HCT116 (cell line): ENCODE measurements around the gene IFNA21.
"Not testable (repeated sequence)": the region's sequence is repeated elsewhere in the genome, so short reads cannot be mapped to it uniquely, and the experiment has no call there.

Experiments
- CBX3 ChIP-seq: IDR thresholded peaks from 2 replicates; pipeline ENCODE4 v1.6.1; 2012; ENCODE audit warnings: low read depth
- EZH2 ChIP-seq: fragments of 200-600 bp; sonication (generic); IDR thresholded peaks from 2 replicates; pipeline ENCODE4 v1.6.1; 2017; ENCODE audit warnings: antibody characterized with exemption, mixed run types
- FOSL1 ChIP-seq: IDR thresholded peaks from 2 replicates; pipeline ENCODE4 v1.6.1; 2012; ENCODE audit warnings: low read depth
- REST ChIP-seq: IDR thresholded peaks from 2 replicates; pipeline ENCODE4 v1.6.1; 2012; ENCODE audit warnings: low read depth
- TF ChIP-seq, protein P1 (sequence below), 3 experiments: fragments of 200-600 bp in 1 of 3; sonication (generic) in 1 of 3; IDR thresholded peaks in 2 of 3; conservative IDR thresholded peaks in 1 of 3; 2 replicates each; pipeline ENCODE4 v1.5.1; 2012 to 2017; ENCODE audit warnings: low read depth in 2 of 3, low read length in 2 of 3, antibody characterized with exemption in 1 of 3, borderline replicate concordance in 1 of 3, control low read depth in 1 of 3, mild to moderate bottlenecking in 1 of 3, mixed read lengths in 1 of 3, mixed run types in 1 of 3, moderate library complexity in 1 of 3; ENCODE audit not compliant: insufficient read depth in 1 of 3

DNA sequence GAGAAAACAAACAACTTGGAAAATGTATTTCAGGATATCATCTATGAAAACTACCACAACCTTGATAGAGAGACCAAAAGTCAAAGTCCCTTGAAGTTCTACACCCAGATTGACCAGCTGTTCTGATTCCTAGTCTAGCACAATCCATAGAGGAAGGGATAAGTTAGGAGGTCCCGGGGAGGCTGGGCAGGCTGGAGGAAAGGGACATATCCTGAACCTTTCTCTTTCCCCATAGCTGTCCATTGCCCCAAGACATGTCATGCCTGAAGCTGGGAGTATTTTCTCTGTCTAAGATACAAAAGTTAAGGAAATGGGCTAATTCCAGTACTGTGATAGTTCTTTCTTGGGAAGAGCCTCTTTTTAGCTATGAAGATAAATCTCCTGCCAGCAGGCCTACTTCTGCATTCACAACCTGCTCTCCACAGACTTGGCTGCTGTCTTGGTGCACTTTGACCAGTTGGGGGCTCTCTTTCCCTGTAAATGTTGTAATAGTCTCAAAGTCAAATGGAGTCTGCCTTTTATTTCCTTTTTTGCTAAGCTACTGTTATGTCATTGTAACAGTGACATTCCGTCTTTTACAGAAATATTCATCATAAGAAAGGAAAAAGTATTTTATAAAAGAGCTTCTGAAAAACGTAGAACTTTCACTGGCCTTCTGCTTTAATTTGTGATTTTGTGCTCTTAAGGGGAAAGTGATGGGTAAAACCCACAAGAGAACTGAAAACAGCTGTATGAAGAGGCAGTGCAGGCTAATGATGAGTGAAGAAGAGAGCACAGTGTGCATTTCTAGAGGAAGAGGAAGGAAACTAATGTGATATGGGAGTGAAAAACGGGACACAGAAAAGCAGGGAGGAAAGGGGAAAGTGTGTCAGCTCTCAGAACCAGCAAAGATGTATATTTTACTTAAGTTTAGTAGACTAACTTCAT lies 16.6 kb upstream of the IFNA21 start:
- TF ChIP-seq REST, CBX3, EZH2, FOSL1: not testable (repeated sequence)
- TF ChIP-seq, protein P1, sequence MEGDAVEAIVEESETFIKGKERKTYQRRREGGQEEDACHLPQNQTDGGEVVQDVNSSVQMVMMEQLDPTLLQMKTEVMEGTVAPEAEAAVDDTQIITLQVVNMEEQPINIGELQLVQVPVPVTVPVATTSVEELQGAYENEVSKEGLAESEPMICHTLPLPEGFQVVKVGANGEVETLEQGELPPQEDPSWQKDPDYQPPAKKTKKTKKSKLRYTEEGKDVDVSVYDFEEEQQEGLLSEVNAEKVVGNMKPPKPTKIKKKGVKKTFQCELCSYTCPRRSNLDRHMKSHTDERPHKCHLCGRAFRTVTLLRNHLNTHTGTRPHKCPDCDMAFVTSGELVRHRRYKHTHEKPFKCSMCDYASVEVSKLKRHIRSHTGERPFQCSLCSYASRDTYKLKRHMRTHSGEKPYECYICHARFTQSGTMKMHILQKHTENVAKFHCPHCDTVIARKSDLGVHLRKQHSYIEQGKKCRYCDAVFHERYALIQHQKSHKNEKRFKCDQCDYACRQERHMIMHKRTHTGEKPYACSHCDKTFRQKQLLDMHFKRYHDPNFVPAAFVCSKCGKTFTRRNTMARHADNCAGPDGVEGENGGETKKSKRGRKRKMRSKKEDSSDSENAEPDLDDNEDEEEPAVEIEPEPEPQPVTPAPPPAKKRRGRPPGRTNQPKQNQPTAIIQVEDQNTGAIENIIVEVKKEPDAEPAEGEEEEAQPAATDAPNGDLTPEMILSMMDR (IDR thresholded peaks at IDR 0.05 in 2 of 3, conservative IDR thresholded peaks at IDR 0.05 in 1 of 3; ENCODE audit: borderline replicate concordance in 1 of 3, insufficient read depth in 1 of 3, low read depth in 2 of 3, low read length in 2 of 3) = peak; percentile 23 to 64 (median 62); a peak in 5 of 6 replicates
